Duodenal mucosa (tissue), 2 donors: ENCODE results near the gene CELF4.

Experiments used
- H3K27ac ChIP-seq: one replicate; pipeline ENCODE4 v1.7.0; 2013; ENCODE audit warnings: low read depth, low read length
- H3K27me3 ChIP-seq, 2 donors: one replicate each; pipeline ENCODE4 v1.7.0; 2013; ENCODE audit warnings: low read length in 2 of 2, control low read depth in 1 of 2; ENCODE audit not compliant: insufficient read depth in 2 of 2, control insufficient read depth in 1 of 2
- H3K36me3 ChIP-seq, 2 donors: one replicate each; pipeline ENCODE4 v1.7.0; 2013; ENCODE audit warnings: low read length in 2 of 2, control low read depth in 1 of 2; ENCODE audit not compliant: insufficient read depth in 2 of 2, control insufficient read depth in 1 of 2
- H3K4me1 ChIP-seq, 2 donors: one replicate each; pipeline ENCODE4 v1.7.0; 2013; ENCODE audit warnings: low read length in 2 of 2, control low read depth in 1 of 2; ENCODE audit not compliant: insufficient read depth in 2 of 2, control insufficient read depth in 1 of 2
- H3K4me3 ChIP-seq, 2 donors: one replicate each; pipeline ENCODE4 v1.7.0; 2013; ENCODE audit warnings: low read length in 2 of 2, low read depth in 1 of 2
- H3K9ac ChIP-seq, 2 donors: one replicate each; pipeline ENCODE4 v1.7.0; 2013; ENCODE audit warnings: low read length in 2 of 2, low read depth in 1 of 2
- H3K9me3 ChIP-seq, 2 donors: one replicate each; pipeline ENCODE4 v1.7.0; 2013; ENCODE audit warnings: low read length in 2 of 2, control low read depth in 1 of 2; ENCODE audit not compliant: control insufficient read depth in 1 of 2

CELF4 gene

DNA sequence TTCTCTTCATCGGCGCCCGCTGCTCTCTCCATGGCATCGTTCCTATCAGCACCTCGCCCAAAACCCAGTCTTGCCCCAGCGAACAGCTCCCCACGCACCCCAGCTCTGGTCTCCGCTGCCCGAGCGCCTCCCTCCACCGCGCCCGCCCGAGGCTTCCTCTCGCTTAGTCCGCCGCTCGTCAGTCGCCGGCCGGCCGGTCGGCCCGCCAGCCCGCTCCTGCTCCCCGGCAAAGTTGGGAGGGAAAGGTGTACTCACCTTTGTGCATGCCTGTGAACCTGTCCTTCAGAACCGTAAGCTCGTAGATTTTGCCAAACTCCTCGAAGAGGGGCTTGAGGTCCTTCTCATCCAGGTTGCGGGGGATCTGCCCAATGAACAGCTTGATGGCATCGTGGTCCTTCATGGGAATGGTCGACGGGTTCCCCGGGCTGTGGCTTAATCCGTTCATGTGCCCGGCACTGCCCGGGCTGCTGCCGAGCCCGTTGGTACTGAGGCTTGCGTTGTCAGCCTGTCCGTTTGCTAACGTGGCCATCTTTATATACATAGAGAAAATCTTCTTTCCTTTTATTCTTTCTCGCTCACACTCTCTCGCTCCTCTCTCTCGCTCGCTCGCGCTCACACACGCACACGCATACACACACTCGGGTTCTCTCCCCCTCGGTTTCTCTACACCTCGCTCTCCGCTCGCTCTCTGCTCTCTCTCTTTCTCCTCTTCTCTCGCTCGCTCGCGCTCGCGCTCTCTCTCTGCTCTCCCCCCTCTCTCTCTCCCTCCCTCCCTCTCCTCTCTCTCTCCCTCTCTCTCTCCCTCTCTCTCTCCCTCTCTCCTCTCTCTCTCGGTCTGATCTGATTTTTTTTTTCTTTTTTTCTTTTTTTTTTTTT is at the start of gene CELF4:
Gene CELF4, minus strand, starts transcription at position 698 of the 876 bp plus-strand sequence.
- no peaks in the 10 kb centered on the region for H3K4me1 ChIP-seq
- no peaks in the 10 kb centered on the region for H3K36me3 ChIP-seq
- peak within 1 kb of the TSS; percentile 43 to 60 for H3K4me3 ChIP-seq
- peaks cover 47 to 48% of the 10 kb centered on the region in 2 donors for H3K27me3 ChIP-seq
- no peak within 1 kb of the TSS for H3K27ac ChIP-seq
- no peaks in the 10 kb centered on the region for H3K9me3 ChIP-seq
- no peak within 1 kb of the TSS for H3K9ac ChIP-seq

DNA sequence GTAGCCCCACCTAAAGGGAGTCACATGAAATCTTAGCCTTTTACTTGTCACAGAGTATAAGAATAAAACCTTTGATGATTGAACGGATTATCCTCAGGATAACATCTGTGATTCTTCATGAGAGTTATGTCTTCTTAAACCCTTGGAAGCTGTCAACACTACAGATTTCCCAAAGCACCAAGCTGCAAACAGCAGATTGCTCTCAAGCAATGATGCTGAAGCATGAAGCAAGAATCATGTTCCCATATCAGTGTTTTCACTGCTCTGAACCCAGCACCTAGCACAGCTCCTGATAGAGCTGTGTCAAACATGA is 47.6 kb upstream of the CELF4 start:
- Histone ChIP-seq H3K36me3 (no peaks in the 10 kb centered on the region), H3K9me3 (no peaks in the 10 kb centered on the region), H3K4me1 (no peaks in the 10 kb centered on the region), H3K9ac (no peak overlapping the region), H3K4me3 (no peak overlapping the region), H3K27ac (no peak overlapping the region), H3K27me3 (no peaks in the 10 kb centered on the region)

DNA sequence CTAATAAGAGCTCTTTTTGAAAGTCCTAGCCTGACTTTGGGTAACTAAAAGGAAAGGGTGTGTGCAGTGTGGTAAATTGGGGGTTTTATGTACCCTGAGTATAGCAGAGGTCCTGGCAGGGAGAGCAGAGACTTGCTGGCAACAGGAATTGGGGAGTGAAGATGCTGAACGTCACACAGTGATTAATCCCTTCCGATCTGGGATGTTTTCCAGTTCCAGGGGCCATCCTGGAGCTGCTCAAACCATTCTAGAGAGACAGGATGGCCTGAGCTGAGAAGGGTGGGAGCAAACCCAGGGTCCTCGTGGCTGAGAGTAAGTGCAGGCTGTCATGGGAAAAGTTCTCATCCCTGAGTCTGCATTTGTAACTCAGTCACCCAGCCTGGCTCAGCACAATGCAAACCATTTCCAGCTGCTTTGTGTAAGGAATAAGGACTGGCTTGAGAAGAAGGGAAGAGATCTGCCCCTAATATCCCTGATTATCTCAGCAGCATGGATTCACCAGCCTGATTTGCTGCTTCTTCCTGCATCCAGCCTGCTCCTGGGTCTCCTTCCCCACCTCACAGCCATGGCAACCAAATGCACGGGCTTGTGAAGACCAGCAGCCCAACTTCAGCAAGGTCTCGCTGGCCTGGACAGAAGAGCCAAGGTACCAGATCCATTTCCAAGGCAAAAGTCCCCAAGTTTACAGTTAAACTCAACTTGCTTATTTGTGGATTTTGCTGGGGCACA is 47.1 kb upstream of the CELF4 start:
- Histone ChIP-seq H3K9me3 (no peaks in the 10 kb centered on the region), H3K36me3 (no peaks in the 10 kb centered on the region), H3K27me3 (no peaks in the 10 kb centered on the region), H3K9ac (no peak overlapping the region), H3K4me3 (no peak overlapping the region), H3K4me1 (no peaks in the 10 kb centered on the region), H3K27ac (no peak overlapping the region)

DNA sequence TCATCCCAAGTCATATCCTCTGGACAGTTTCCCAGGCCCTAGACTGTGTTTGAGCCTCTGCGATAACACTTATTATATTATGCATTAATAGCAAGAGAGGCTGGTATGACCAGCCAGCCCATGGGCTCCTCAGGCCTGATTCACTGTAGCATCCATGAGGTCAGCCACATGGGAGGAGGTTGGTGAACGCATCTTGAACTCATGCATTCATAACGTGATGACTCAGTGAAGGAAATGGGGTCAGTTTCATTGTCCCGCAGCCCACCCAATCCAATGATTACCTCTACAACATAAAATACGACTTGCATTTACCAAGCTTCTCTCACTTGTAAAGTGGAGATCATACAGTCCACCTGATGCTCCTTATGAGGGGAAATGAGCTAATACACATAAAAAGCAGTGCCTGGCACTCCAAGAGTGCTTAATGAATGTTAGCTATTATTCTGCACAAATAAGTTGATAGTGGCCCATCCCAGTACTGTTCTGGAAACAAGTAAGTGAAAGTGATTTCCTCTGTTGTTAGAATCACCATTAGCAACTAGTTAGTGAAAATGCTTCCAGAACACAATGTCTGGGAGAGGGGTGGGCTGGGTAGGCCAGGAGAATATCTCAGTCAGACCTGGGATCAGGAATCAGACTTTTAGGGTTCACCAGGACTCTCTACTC is 46.1 kb upstream of the CELF4 start:
- Histone ChIP-seq H3K9ac (no peak overlapping the region), H3K27ac (no peak overlapping the region), H3K27me3 (no peaks in the 10 kb centered on the region), H3K9me3 (no peaks in the 10 kb centered on the region), H3K4me3 (no peak overlapping the region), H3K4me1 (no peaks in the 10 kb centered on the region), H3K36me3 (no peaks in the 10 kb centered on the region)

DNA sequence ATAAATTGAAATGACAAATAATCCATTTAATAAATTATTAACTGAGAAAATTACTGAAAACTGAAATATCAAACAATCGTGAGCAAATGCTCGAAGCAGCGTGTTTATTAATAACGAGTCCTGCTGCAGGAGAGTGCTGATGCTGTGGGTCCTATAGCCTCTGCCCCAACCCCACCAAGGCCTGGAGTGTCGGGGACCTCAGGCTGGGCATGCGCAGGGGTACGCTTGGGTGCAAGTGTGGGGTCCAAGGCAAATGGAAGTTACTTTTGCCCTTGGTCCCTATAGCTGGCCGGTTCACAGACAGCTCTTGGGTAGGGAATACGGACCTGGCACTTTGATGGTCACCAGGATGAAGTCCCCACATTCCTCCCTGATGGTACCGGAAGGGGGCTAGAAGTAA is 43.3 kb upstream of the CELF4 start:
- no peaks in the 10 kb centered on the region for H3K9me3 ChIP-seq

DNA sequence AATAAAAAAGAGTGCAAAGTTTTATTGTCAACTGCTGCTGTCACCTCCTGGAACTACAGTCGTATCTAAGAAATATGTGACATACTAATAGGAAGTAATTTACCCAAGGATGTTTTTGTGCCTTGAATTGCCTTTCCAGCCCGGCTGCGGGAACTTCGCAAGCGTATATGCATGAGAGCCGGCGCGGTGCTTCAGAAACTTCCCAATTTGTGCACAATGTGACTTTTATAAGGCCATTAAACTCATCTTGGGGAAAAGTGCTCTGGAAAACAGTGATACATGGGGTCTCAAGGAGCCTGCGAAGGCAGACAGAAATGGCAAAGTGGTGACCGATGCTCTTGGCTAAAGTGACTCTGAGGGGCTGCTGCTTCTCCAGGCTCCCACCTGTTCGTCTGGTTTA is 41.7 kb upstream of the CELF4 start:
- H3K4me1 ChIP-seq: no peaks in the 10 kb centered on the region
- H3K9me3 ChIP-seq: no peaks in the 10 kb centered on the region
- no peaks in the 10 kb centered on the region for H3K36me3 ChIP-seq
- H3K27ac ChIP-seq: no peak overlapping the region
- no peak overlapping the region for H3K4me3 ChIP-seq
- no peak overlapping the region for H3K9ac ChIP-seq
- H3K27me3 ChIP-seq: no peaks in the 10 kb centered on the region

More for the DNA sequence above, 43.3 kb upstream of the CELF4 start:
- H3K36me3 ChIP-seq: no peaks in the 10 kb centered on the region
- H3K27ac ChIP-seq: no peak overlapping the region
- H3K9ac ChIP-seq: no peak overlapping the region
- no peaks in the 10 kb centered on the region for H3K27me3 ChIP-seq
- no peak overlapping the region for H3K4me3 ChIP-seq
- H3K4me1 ChIP-seq: no peaks in the 10 kb centered on the region

DNA sequence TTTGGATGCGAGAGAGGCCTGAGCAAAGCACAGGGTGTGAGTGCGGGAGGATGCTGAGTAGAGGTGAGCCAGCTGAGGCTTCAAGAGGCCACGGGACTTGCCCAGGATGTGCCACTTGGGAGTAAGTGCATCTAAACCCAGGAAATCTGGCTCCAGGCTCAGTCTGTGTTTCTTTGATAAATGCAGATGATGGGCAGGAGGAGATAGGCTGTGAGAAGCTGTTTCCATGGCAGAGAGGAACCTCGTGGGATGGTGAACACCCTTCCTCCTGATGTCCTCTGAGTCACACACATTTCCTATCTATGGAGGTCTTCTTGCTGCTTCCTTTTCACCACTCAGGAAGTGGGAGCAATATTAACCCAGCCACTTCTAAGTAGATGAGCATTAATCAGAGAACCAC is 38.4 kb upstream of the CELF4 start:
- H3K4me1 ChIP-seq: no peaks in the 10 kb centered on the region
- no peak overlapping the region for H3K27ac ChIP-seq
- no peaks in the 10 kb centered on the region for H3K9me3 ChIP-seq
- no peaks in the 10 kb centered on the region for H3K36me3 ChIP-seq
- no peaks in the 10 kb centered on the region for H3K27me3 ChIP-seq
- H3K4me3 ChIP-seq: no peak overlapping the region
- H3K9ac ChIP-seq: no peak overlapping the region

DNA sequence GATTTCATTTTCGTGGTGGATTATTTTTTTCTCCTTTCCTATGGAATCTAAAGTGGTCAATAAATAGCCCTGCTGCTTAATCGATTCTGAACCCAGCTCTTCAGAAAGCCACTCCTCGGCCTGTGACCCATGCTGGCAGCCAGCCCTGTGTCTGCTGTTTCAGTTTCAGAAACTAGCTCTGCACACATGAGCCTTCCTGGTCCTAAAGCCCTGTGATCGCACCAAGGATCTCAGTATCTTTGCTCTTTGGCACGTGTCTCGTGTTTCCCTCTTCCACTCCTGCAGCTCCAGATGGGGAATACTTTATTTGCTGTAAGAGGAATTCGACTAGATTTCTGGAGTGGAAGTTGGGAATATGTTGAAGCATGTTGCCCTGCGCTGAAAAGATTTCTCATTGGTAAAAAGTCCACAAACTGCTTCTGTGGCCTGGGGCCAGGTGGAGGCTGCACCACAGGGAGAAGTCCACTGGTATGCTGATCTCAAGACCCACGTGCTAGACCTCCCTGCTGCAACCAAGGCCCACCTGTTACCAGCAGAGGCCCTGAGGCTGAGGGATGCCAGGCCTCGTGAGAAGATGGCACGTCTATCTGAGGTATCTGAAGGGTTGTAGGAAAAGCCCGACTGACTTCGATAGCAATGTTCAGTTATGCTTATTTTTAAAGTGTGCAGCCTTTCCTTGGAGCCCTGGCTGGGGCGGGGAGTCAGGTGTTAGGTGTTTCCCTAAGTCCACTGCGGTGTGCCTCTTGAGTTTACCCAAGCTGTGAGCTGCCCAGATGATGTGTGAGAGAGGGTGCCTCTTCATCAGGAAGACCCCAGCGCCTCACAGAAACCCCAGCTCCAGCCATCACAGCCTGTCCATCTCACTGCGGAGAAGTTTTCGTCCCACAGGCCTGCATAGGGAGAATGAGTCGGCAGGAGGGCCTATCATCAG is 33.6 kb upstream of the CELF4 start:
- Histone ChIP-seq H3K9ac (no peak overlapping the region), H3K9me3 (no peaks in the 10 kb centered on the region), H3K27ac (no peak overlapping the region), H3K36me3 (no peaks in the 10 kb centered on the region), H3K4me3 (no peak overlapping the region), H3K4me1 (no peaks in the 10 kb centered on the region), H3K27me3 (no peaks in the 10 kb centered on the region)

DNA sequence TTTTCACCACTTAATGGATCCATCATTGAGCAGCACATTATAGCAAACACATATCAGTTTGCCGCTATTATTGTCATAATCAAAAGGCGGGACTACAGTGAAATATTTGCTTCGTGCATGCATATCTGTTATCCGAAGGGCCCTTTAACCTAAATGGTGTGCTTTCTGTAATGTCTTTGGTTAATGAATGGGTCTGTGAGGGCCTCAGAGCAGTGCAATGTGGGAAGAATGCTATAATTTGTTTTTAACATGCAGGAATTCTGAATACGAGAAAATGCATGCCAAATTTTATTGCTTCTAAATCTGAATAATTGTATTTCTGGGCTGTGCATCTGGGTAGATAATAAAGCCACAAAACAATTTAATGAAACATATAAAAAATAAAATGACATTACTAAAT is 32.8 kb upstream of the CELF4 start:
- Histone ChIP-seq H3K9me3 (no peaks in the 10 kb centered on the region), H3K9ac (no peak overlapping the region), H3K36me3 (no peaks in the 10 kb centered on the region), H3K4me1 (no peaks in the 10 kb centered on the region), H3K27me3 (no peaks in the 10 kb centered on the region), H3K27ac (no peak overlapping the region), H3K4me3 (no peak overlapping the region)
